Choroid plexus epithelial cell (primary cell): ENCODE data around the gene METRNL.
A peak's percentile ranks its signal among the peaks of the same experiment; 100 is the strongest.

Experiments used
- DNase-seq: peaks from one replicate; pipeline ENCODE4 v3.0.0-alpha.2; 2010; ENCODE audit warnings: low read depth
- H3K4me3 ChIP-seq: 2 replicates; pipeline ENCODE4 v1.5.1; 2011; ENCODE audit warnings: low read depth, mild to moderate bottlenecking, control low read depth, low read length, moderate library complexity
- CTCF ChIP-seq: conservative IDR thresholded peaks from 2 replicates; pipeline ENCODE4 v1.5.1; 2011; ENCODE audit warnings: low read depth, mild to moderate bottlenecking, control low read depth, inconsistent platforms, low read length, moderate library complexity

The METRNL gene

GRCh38 chr17:83127431-83128160 is 48.2 kb downstream of the METRNL start:
- no peak for TF ChIP-seq CTCF
- no peak for DNase-seq
- no peak overlapping the region for H3K4me3 ChIP-seq

GRCh38 chr17:83128306-83129240 is 49.2 kb downstream of the METRNL start:
- DNase-seq: no peak
- no peak overlapping the region for H3K4me3 ChIP-seq
- no peak for TF ChIP-seq CTCF

GRCh38 chr17:83129676-83130075 is 50.3 kb downstream of the METRNL start:
- no peak for DNase-seq
- no peak overlapping the region for H3K4me3 ChIP-seq
- TF ChIP-seq CTCF: no peak

GRCh38 chr17:83131401-83132011 is 52.1 kb downstream of the METRNL start:
- DNase-seq: no peak
- H3K4me3 ChIP-seq: no peak overlapping the region
- TF ChIP-seq CTCF: no peak

GRCh38 chr17:83132251-83133081 is 53.1 kb downstream of the METRNL start:
- H3K4me3 ChIP-seq: no peak overlapping the region
- TF ChIP-seq CTCF: no peak
- peak; percentile 13 for DNase-seq
